ENCODE results near the gene NLRC3. TPM values are rescaled to one million over a fixed set of nuclear protein-coding genes. Genes with fewer than 3 reads are reported as not detected.

NLRC3 gene
- total RNA-seq, 2 donors from 2014 or later, result 0.11 to 0.18 TPM

DNA sequence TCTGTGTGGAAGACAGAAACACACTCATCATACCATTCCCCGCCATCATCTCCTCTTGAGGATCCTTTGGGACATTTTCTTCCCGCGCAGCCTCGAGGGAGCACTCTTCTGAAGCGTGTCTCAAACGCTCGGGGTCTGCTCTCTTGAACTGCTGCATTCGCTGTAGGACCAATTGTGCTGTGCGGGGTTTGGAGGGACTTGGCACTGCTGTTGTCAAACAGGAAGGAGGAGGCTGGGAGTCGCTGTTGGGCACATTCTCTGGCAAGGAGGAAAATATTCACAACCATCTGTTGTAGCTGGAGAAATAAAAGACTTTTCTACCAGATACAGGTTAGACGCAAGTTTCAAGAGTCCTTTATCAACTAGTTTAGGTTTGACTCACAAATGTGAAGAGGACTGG lies 29.2 kb upstream of the NLRC3 start:
- H3K27me3 Mint-ChIP-seq (ENCODE audit: insufficient read depth), result no peaks in the 10 kb centered on the region
- no peak for TF ChIP-seq CTCF (conservative IDR thresholded peaks at IDR 0.05)
- peaks cover 10% of the 10 kb centered on the region for H3K4me1 Mint-ChIP-seq
- H3K9ac ChIP-seq (ENCODE audit: extremely low read depth, low read length, poor library complexity, severe bottlenecking), result no peak overlapping the region
- no peak overlapping the region for H3K27ac ChIP-seq (ENCODE audit: low read depth, low read length)
- WGBS, 2 experiments (ENCODE audit: insufficient coverage in 1 of 2, insufficient read length in 1 of 2), result 80 to 89% methylated on average over 3 to 11 of the region's 11 CpGs
- H3K4me3 Mint-ChIP-seq, result no peak overlapping the region
- H3K4me3 ChIP-seq (ENCODE audit: low read length), result no peak overlapping the region
- H3K4me1 ChIP-seq (ENCODE audit: control insufficient read depth, insufficient read depth, low read length), result no peaks in the 10 kb centered on the region
- peaks cover 41% of the 10 kb centered on the region for H3K36me3 ChIP-seq (ENCODE audit: control insufficient read depth, insufficient read depth, low read length)
- H3K9me3 Mint-ChIP-seq, result peaks cover 3% of the 10 kb centered on the region
- no peak for DNase-seq
- no peaks in the 10 kb centered on the region for H3K27me3 ChIP-seq (ENCODE audit: control insufficient read depth, insufficient read depth, low read length, poor library complexity, severe bottlenecking)
- H3K27ac Mint-ChIP-seq, result no peak overlapping the region
- H3K36me3 Mint-ChIP-seq (ENCODE audit: low read depth), result peaks cover 44% of the 10 kb centered on the region
- H3K9me3 ChIP-seq (ENCODE audit: control insufficient read depth, low read length), result peaks cover 2% of the 10 kb centered on the region

DNA sequence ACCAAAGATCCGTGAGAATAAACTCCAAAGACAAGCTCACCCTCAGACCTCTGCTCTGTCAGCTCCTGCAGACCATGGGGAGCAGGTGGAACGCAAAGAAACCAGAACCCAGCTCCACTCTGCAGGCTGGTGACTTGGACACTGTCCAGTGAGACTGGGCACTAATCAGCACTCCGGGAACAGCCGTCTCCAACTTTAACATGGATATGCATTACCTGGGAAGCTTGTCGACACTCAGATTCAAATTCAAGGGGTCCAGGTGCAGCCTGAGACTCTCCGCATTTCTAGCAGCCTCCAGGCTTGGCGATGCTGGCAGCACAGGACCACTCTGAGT lies 25.1 kb upstream of the NLRC3 start:
- Histone ChIP-seq H3K36me3 (ENCODE audit: control insufficient read depth, insufficient read depth, low read length) (peaks cover 64% of the 10 kb centered on the region), H3K4me1 (ENCODE audit: control insufficient read depth, insufficient read depth, low read length) (no peaks in the 10 kb centered on the region), H3K9me3 (ENCODE audit: control insufficient read depth, low read length) (peaks cover 28% of the 10 kb centered on the region), H3K27ac (ENCODE audit: low read depth, low read length) (no peak overlapping the region), H3K4me3 (ENCODE audit: low read length) (no peak overlapping the region), H3K27me3 (ENCODE audit: control insufficient read depth, insufficient read depth, low read length, poor library complexity, severe bottlenecking) (no peaks in the 10 kb centered on the region), H3K9ac (ENCODE audit: extremely low read depth, low read length, poor library complexity, severe bottlenecking) (no peak overlapping the region)
- Mint-ChIP-seq H3K4me1 (no peaks in the 10 kb centered on the region), H3K27ac (no peak overlapping the region), H3K9me3 (peaks cover 31% of the 10 kb centered on the region), H3K27me3 (ENCODE audit: insufficient read depth) (no peaks in the 10 kb centered on the region), H3K36me3 (ENCODE audit: low read depth) (peaks cover 78% of the 10 kb centered on the region), H3K4me3 (no peak overlapping the region)
- no peak for TF ChIP-seq CTCF (conservative IDR thresholded peaks at IDR 0.05)
- no peak for DNase-seq
- 92 to 99% methylated on average over 6 to 7 of the region's 7 CpGs for WGBS, 2 experiments (ENCODE audit: insufficient coverage in 1 of 2, insufficient read length in 1 of 2)

GRCh38 chr16:3601614-3602319 lies 24.6 kb upstream of the NLRC3 start:
- 94 to 95% methylated on average over 7 to 13 of the region's 13 CpGs for WGBS, 2 experiments (ENCODE audit: insufficient coverage in 1 of 2, insufficient read length in 1 of 2)
- Mint-ChIP-seq H3K27ac (no peak overlapping the region), H3K27me3 (ENCODE audit: insufficient read depth) (no peaks in the 10 kb centered on the region), H3K9me3 (peaks cover 31% of the 10 kb centered on the region), H3K36me3 (ENCODE audit: low read depth) (peaks cover 80% of the 10 kb centered on the region), H3K4me3 (no peak overlapping the region), H3K4me1 (no peaks in the 10 kb centered on the region)
- Histone ChIP-seq H3K36me3 (ENCODE audit: control insufficient read depth, insufficient read depth, low read length) (peaks cover 60% of the 10 kb centered on the region), H3K4me3 (ENCODE audit: low read length) (no peak overlapping the region), H3K9ac (ENCODE audit: extremely low read depth, low read length, poor library complexity, severe bottlenecking) (no peak overlapping the region), H3K27me3 (ENCODE audit: control insufficient read depth, insufficient read depth, low read length, poor library complexity, severe bottlenecking) (no peaks in the 10 kb centered on the region), H3K4me1 (ENCODE audit: control insufficient read depth, insufficient read depth, low read length) (no peaks in the 10 kb centered on the region), H3K9me3 (ENCODE audit: control insufficient read depth, low read length) (peaks cover 28% of the 10 kb centered on the region), H3K27ac (ENCODE audit: low read depth, low read length) (no peak overlapping the region)
- no peak for TF ChIP-seq CTCF (conservative IDR thresholded peaks at IDR 0.05)
- DNase-seq, result no peak
